IMR-90 (cell line): ENCODE results near the gene TMEM168. TPM values are rescaled to one million over a fixed set of nuclear protein-coding genes. Genes with fewer than 3 reads are reported as not detected.

Source experiments
- ATAC-seq: fragments of 200-7000 bp; cut with Tn5 transposase; 2 replicates; pipeline ENCODE4 v1.9.1; 2020; ENCODE audit warnings: low read depth, mild to moderate bottlenecking, moderate library complexity
- BruUV-seq: library from RNA; stranded (reverse); fragments of 400-500 nt; replicated peaks from 2 replicates; lab custom pipeline; 2021; lab: Mats Ljungman, UMichigan
- CTCF ChIA-PET: fragments of 300-600 bp; formaldehyde crosslinking; extraction: SDS; loops from one replicate; lab custom pipeline; 2021; ENCODE audit warnings: antibody characterized with exemption; lab: Yijun Ruan, JAX
- POLR2A ChIA-PET: fragments of 300-600 bp; sonication (Branson Sonifier 250); formaldehyde crosslinking; loops from one replicate; lab custom pipeline; 2022; ENCODE audit warnings: antibody characterized with exemption; ENCODE audit not compliant: unreplicated experiment; lab: Charles Lee
- DNase-seq: peaks from one replicate; pipeline ENCODE4 v3.0.0; 2013
- H2AFZ ChIP-seq: replicated peaks from 2 replicates; pipeline ENCODE3; 2013; ENCODE audit warnings: low read length, mild to moderate bottlenecking; ENCODE audit not compliant: poor library complexity
- H2AK5ac ChIP-seq: 2 replicates; pipeline ENCODE4 v1.6.1; 2013; ENCODE audit warnings: low read depth, low read length, inconsistent platforms
- H2AK9ac ChIP-seq: replicated peaks from 2 replicates; pipeline ENCODE3; 2013; ENCODE audit warnings: mild to moderate bottlenecking, low read depth, low read length, moderate library complexity; ENCODE audit not compliant: poor library complexity
- H2BK120ac ChIP-seq: 2 replicates; pipeline ENCODE4 v1.6.1; 2013; ENCODE audit warnings: low read depth, low read length, inconsistent platforms
- H2BK15ac ChIP-seq: 3 replicates; pipeline ENCODE4 v1.6.1; 2013; ENCODE audit warnings: low read depth, low read length, inconsistent platforms
- H2BK20ac ChIP-seq: 2 replicates; pipeline ENCODE4 v1.6.1; 2013; ENCODE audit warnings: low read depth, mild to moderate bottlenecking, inconsistent platforms, low read length, moderate library complexity
- H2BK5ac ChIP-seq: 2 replicates; pipeline ENCODE4 v1.6.1; 2013; ENCODE audit warnings: mild to moderate bottlenecking, low read depth, low read length, inconsistent platforms; ENCODE audit not compliant: poor library complexity, severe bottlenecking
- H3K14ac ChIP-seq: replicated peaks from 2 replicates; pipeline ENCODE4 v1.6.1; 2013; ENCODE audit warnings: low read depth, low read length, inconsistent platforms
- H3K18ac ChIP-seq: 2 replicates; pipeline ENCODE4 v1.6.1; 2013; ENCODE audit warnings: low read depth, low read length, control low read depth
- H3K23ac ChIP-seq: 2 replicates; pipeline ENCODE4 v1.6.1; 2013; ENCODE audit warnings: low read depth, low read length, inconsistent platforms
- H3K27ac ChIP-seq: 2 replicates; pipeline ENCODE4 v1.5.1; 2013; ENCODE audit warnings: mild to moderate bottlenecking, control low read depth, low read length; ENCODE audit not compliant: insufficient read depth
- H3K27me3 ChIP-seq: 2 replicates; pipeline ENCODE4 v1.6.1; 2013; ENCODE audit warnings: low read length; ENCODE audit not compliant: control insufficient read depth, insufficient read depth
- H3K36me3 ChIP-seq: 2 replicates; pipeline ENCODE4 v1.6.1; 2013; ENCODE audit warnings: low read length, mixed read lengths; ENCODE audit not compliant: control insufficient read depth, insufficient read depth
- H3K4ac ChIP-seq: 2 replicates; pipeline ENCODE4 v1.6.1; 2013; ENCODE audit warnings: low read depth, low read length, inconsistent platforms
- H3K4me1 ChIP-seq: 2 replicates; pipeline ENCODE4 v1.6.1; 2013; ENCODE audit warnings: low read length, mixed read lengths; ENCODE audit not compliant: control insufficient read depth, insufficient read depth
- H3K4me2 ChIP-seq: 2 replicates; pipeline ENCODE4 v1.6.1; 2013; ENCODE audit warnings: low read depth, mild to moderate bottlenecking, control low read depth, low read length, moderate library complexity
- H3K4me3 ChIP-seq: 2 replicates; pipeline ENCODE4 v1.5.1; 2013; ENCODE audit warnings: low read depth, mild to moderate bottlenecking, control low read depth, low read length, moderate library complexity; ENCODE audit not compliant: insufficient read depth
- H3K56ac ChIP-seq: 2 replicates; pipeline ENCODE4 v1.6.1; 2013; ENCODE audit warnings: low read length, inconsistent platforms; ENCODE audit not compliant: insufficient read depth; ENCODE audit errors: extremely low read depth
- H3K79me1 ChIP-seq, 2 experiments: 2 replicates each; pipeline ENCODE4 v1.6.1; 2013; ENCODE audit warnings: low read length in 2 of 2, inconsistent platforms in 1 of 2, low read depth in 1 of 2
- H3K9ac ChIP-seq: 2 replicates; pipeline ENCODE4 v1.6.1; 2013; ENCODE audit warnings: low read depth, low read length, control low read depth
- H3K9me1 ChIP-seq: 2 replicates; pipeline ENCODE4 v1.6.1; 2013; ENCODE audit warnings: low read length, inconsistent platforms; ENCODE audit not compliant: insufficient read depth
- H3K9me3 ChIP-seq: 2 replicates; pipeline ENCODE4 v1.6.1; 2013; ENCODE audit warnings: low read length; ENCODE audit not compliant: control insufficient read depth, insufficient read depth
- H4K20me1 ChIP-seq: 2 replicates; pipeline ENCODE4 v1.6.1; 2013; ENCODE audit warnings: low read length, inconsistent platforms; ENCODE audit not compliant: insufficient read depth
- H4K5ac ChIP-seq: 2 replicates; pipeline ENCODE4 v1.6.1; 2013; ENCODE audit warnings: mild to moderate bottlenecking, low read depth, low read length, control low read depth
- H4K8ac ChIP-seq, 2 experiments: 2 replicates each; pipeline ENCODE4 v1.6.1; 2013; ENCODE audit warnings: low read depth in 2 of 2, low read length in 2 of 2, control low read depth in 1 of 2, inconsistent platforms in 1 of 2
- H4K91ac ChIP-seq: 2 replicates; pipeline ENCODE4 v1.6.1; 2013; ENCODE audit warnings: low read depth, low read length, inconsistent platforms; ENCODE audit not compliant: insufficient read depth
- MAFK ChIP-seq: IDR thresholded peaks from 2 replicates; pipeline ENCODE4 v1.6.1; 2012; ENCODE audit warnings: low read depth, low read length, improper control_type of control experiment
- RFX5 ChIP-seq: IDR thresholded peaks from 2 replicates; pipeline ENCODE4 v1.8.0; 2012; ENCODE audit warnings: low read depth, mild to moderate bottlenecking, low read length, moderate library complexity
- SMC3 ChIP-seq: fragments of 150-350 bp; IDR thresholded peaks from 2 replicates; pipeline ENCODE4 v1.6.1; 2016; ENCODE audit warnings: low read depth, mild to moderate bottlenecking, antibody characterized with exemption, low read length, moderate library complexity
- USF2 ChIP-seq: fragments of 150-350 bp; IDR thresholded peaks from 2 replicates; pipeline ENCODE4 v1.6.1; 2017; ENCODE audit warnings: mild to moderate bottlenecking, antibody characterized with exemption, low read length, low read depth
- dilution Hi-C: fragments of 300-500 bp; cut with HindIII; formaldehyde crosslinking; loops from one replicate; pipeline ENCODE4 v1.14.3; 2018; ENCODE audit warnings: low sequenced_read_pairs; ENCODE audit not compliant: unreplicated experiment
- in situ Hi-C: fragments of 300-500 bp; cut with MboI; formaldehyde crosslinking; loops from 3 replicates; pipeline ENCODE4 v1.14.3; 2019; ENCODE audit warnings: low sequenced_read_pairs, inconsistent platforms, mixed read lengths
- intact Hi-C: fragments of 100-400 bp; cut with micrococcal nuclease; formaldehyde crosslinking; loops from 2 replicates; pipeline ENCODE4 v1.10.0; 2022
- polyA plus RNA-seq, 3 experiments: library from polyadenylated mRNA; depleted of rRNA; stranded (reverse); fragments of >200 nt; gene quantifications; 2 replicates each; pipeline ENCODE4 v1.2.3, GENCODE V29; 2012; ENCODE audit warnings: low replicate concordance in 1 of 3
- total RNA-seq: library from RNA; depleted of rRNA; stranded (reverse); fragments of >200 nt; gene quantifications from 2 replicates; pipeline ENCODE4 v1.2.3, GENCODE V29; 2012

Gene TMEM168
- total and polyA plus RNA-seq, 2 of the 4 experiments (the other 2 are of a cell fraction), result 17.7 to 22.9 TPM

GRCh38 chr7:112753298-112753697 lies 36.9 kb downstream of the TMEM168 start:
- H3K9me3 ChIP-seq, result no peaks in the 10 kb centered on the region
- H3K36me3 ChIP-seq, result no peaks in the 10 kb centered on the region
- H3K56ac ChIP-seq, result no peak overlapping the region
- no peak overlapping the region for H2BK120ac ChIP-seq
- no peak overlapping the region for H3K14ac ChIP-seq
- POLR2A ChIA-PET, result no interaction called here
- H2AK5ac ChIP-seq, result no peak overlapping the region
- no peaks in the 10 kb centered on the region for H3K79me1 ChIP-seq
- no peak overlapping the region for H2AFZ ChIP-seq
- H3K4me2 ChIP-seq, result no peak overlapping the region
- BruUV-seq, result no TSS peak
- TF ChIP-seq RFX5 (no peak), SMC3 (no peak), MAFK (peak; percentile 94), USF2 (no peak)
- no peak overlapping the region for H2BK5ac ChIP-seq
- no peak overlapping the region for H3K18ac ChIP-seq
- no peak overlapping the region for H2BK20ac ChIP-seq
- H3K23ac ChIP-seq, result no peak overlapping the region
- no peak overlapping the region for H3K4ac ChIP-seq
- DNase-seq, result no peak
- no peak overlapping the region for H4K91ac ChIP-seq
- no peak overlapping the region for H3K9ac ChIP-seq
- no peak overlapping the region for H4K5ac ChIP-seq
- no peaks in the 10 kb centered on the region for H3K4me1 ChIP-seq
- in situ Hi-C loops (no loop called here), intact Hi-C loops (no loop called here), dilution Hi-C loops (no loop called here)
- no peak overlapping the region for H2BK15ac ChIP-seq
- no peak overlapping the region for H3K4me3 ChIP-seq
- H3K27ac ChIP-seq, result no peak overlapping the region
- no peak for ATAC-seq
- no peaks in the 10 kb centered on the region for H3K9me1 ChIP-seq
- CTCF ChIA-PET, result no interaction called here
- no peaks in the 10 kb centered on the region for H3K27me3 ChIP-seq
- H2AK9ac ChIP-seq, result no peak overlapping the region
- no peaks in the 10 kb centered on the region for H4K20me1 ChIP-seq
- H4K8ac ChIP-seq, result no peak overlapping the region
